IMR-90 (cell line): ENCODE results near the gene TM4SF1. TPM values are rescaled to one million over a fixed set of nuclear protein-coding genes. Genes with fewer than 3 reads are reported as not detected.

Experiments used
- ATAC-seq: fragments of 200-7000 bp; cut with Tn5 transposase; 2 replicates; pipeline ENCODE4 v1.9.1; 2020; ENCODE audit warnings: low read depth, mild to moderate bottlenecking, moderate library complexity
- BruUV-seq: library from RNA; stranded (reverse); fragments of 400-500 nt; replicated peaks from 2 replicates; lab custom pipeline; 2021; lab: Mats Ljungman, UMichigan
- CTCF ChIA-PET: fragments of 300-600 bp; formaldehyde crosslinking; extraction: SDS; loops from one replicate; lab custom pipeline; 2021; ENCODE audit warnings: antibody characterized with exemption; lab: Yijun Ruan, JAX
- POLR2A ChIA-PET: fragments of 300-600 bp; sonication (Branson Sonifier 250); formaldehyde crosslinking; loops from one replicate; lab custom pipeline; 2022; ENCODE audit warnings: antibody characterized with exemption; ENCODE audit not compliant: unreplicated experiment; lab: Charles Lee
- DNase-seq: peaks from one replicate; pipeline ENCODE4 v3.0.0; 2013
- H2AFZ ChIP-seq: replicated peaks from 2 replicates; pipeline ENCODE3; 2013; ENCODE audit warnings: low read length, mild to moderate bottlenecking; ENCODE audit not compliant: poor library complexity
- H2AK5ac ChIP-seq: 2 replicates; pipeline ENCODE4 v1.6.1; 2013; ENCODE audit warnings: low read depth, low read length, inconsistent platforms
- H2AK9ac ChIP-seq: replicated peaks from 2 replicates; pipeline ENCODE3; 2013; ENCODE audit warnings: mild to moderate bottlenecking, low read depth, low read length, moderate library complexity; ENCODE audit not compliant: poor library complexity
- H2BK120ac ChIP-seq: 2 replicates; pipeline ENCODE4 v1.6.1; 2013; ENCODE audit warnings: low read depth, low read length, inconsistent platforms
- H2BK15ac ChIP-seq: 3 replicates; pipeline ENCODE4 v1.6.1; 2013; ENCODE audit warnings: low read depth, low read length, inconsistent platforms
- H2BK20ac ChIP-seq: 2 replicates; pipeline ENCODE4 v1.6.1; 2013; ENCODE audit warnings: low read depth, mild to moderate bottlenecking, inconsistent platforms, low read length, moderate library complexity
- H2BK5ac ChIP-seq: 2 replicates; pipeline ENCODE4 v1.6.1; 2013; ENCODE audit warnings: mild to moderate bottlenecking, low read depth, low read length, inconsistent platforms; ENCODE audit not compliant: poor library complexity, severe bottlenecking
- H3K14ac ChIP-seq: replicated peaks from 2 replicates; pipeline ENCODE4 v1.6.1; 2013; ENCODE audit warnings: low read depth, low read length, inconsistent platforms
- H3K18ac ChIP-seq: 2 replicates; pipeline ENCODE4 v1.6.1; 2013; ENCODE audit warnings: low read depth, low read length, control low read depth
- H3K23ac ChIP-seq: 2 replicates; pipeline ENCODE4 v1.6.1; 2013; ENCODE audit warnings: low read depth, low read length, inconsistent platforms
- H3K27ac ChIP-seq: 2 replicates; pipeline ENCODE4 v1.5.1; 2013; ENCODE audit warnings: mild to moderate bottlenecking, control low read depth, low read length; ENCODE audit not compliant: insufficient read depth
- H3K27me3 ChIP-seq: 2 replicates; pipeline ENCODE4 v1.6.1; 2013; ENCODE audit warnings: low read length; ENCODE audit not compliant: control insufficient read depth, insufficient read depth
- H3K36me3 ChIP-seq: 2 replicates; pipeline ENCODE4 v1.6.1; 2013; ENCODE audit warnings: low read length, mixed read lengths; ENCODE audit not compliant: control insufficient read depth, insufficient read depth
- H3K4ac ChIP-seq: 2 replicates; pipeline ENCODE4 v1.6.1; 2013; ENCODE audit warnings: low read depth, low read length, inconsistent platforms
- H3K4me1 ChIP-seq: 2 replicates; pipeline ENCODE4 v1.6.1; 2013; ENCODE audit warnings: low read length, mixed read lengths; ENCODE audit not compliant: control insufficient read depth, insufficient read depth
- H3K4me2 ChIP-seq: 2 replicates; pipeline ENCODE4 v1.6.1; 2013; ENCODE audit warnings: low read depth, mild to moderate bottlenecking, control low read depth, low read length, moderate library complexity
- H3K4me3 ChIP-seq: 2 replicates; pipeline ENCODE4 v1.5.1; 2013; ENCODE audit warnings: low read depth, mild to moderate bottlenecking, control low read depth, low read length, moderate library complexity; ENCODE audit not compliant: insufficient read depth
- H3K56ac ChIP-seq: 2 replicates; pipeline ENCODE4 v1.6.1; 2013; ENCODE audit warnings: low read length, inconsistent platforms; ENCODE audit not compliant: insufficient read depth; ENCODE audit errors: extremely low read depth
- H3K79me1 ChIP-seq, 2 experiments: 2 replicates each; pipeline ENCODE4 v1.6.1; 2013; ENCODE audit warnings: low read length in 2 of 2, inconsistent platforms in 1 of 2, low read depth in 1 of 2
- H3K9ac ChIP-seq: 2 replicates; pipeline ENCODE4 v1.6.1; 2013; ENCODE audit warnings: low read depth, low read length, control low read depth
- H3K9me1 ChIP-seq: 2 replicates; pipeline ENCODE4 v1.6.1; 2013; ENCODE audit warnings: low read length, inconsistent platforms; ENCODE audit not compliant: insufficient read depth
- H3K9me3 ChIP-seq: 2 replicates; pipeline ENCODE4 v1.6.1; 2013; ENCODE audit warnings: low read length; ENCODE audit not compliant: control insufficient read depth, insufficient read depth
- H4K20me1 ChIP-seq: 2 replicates; pipeline ENCODE4 v1.6.1; 2013; ENCODE audit warnings: low read length, inconsistent platforms; ENCODE audit not compliant: insufficient read depth
- H4K5ac ChIP-seq: 2 replicates; pipeline ENCODE4 v1.6.1; 2013; ENCODE audit warnings: mild to moderate bottlenecking, low read depth, low read length, control low read depth
- H4K8ac ChIP-seq, 2 experiments: 2 replicates each; pipeline ENCODE4 v1.6.1; 2013; ENCODE audit warnings: low read depth in 2 of 2, low read length in 2 of 2, control low read depth in 1 of 2, inconsistent platforms in 1 of 2
- H4K91ac ChIP-seq: 2 replicates; pipeline ENCODE4 v1.6.1; 2013; ENCODE audit warnings: low read depth, low read length, inconsistent platforms; ENCODE audit not compliant: insufficient read depth
- BHLHE40 ChIP-seq: fragments of 150-350 bp; IDR thresholded peaks from 2 replicates; pipeline ENCODE4 v1.6.1; 2016; ENCODE audit warnings: mild to moderate bottlenecking, low read depth, low read length
- CEBPB ChIP-seq: IDR thresholded peaks from 2 replicates; pipeline ENCODE4 v1.6.1; 2012; ENCODE audit warnings: low read depth, low read length, improper control_type of control experiment
- CHD1 ChIP-seq: IDR thresholded peaks from 2 replicates; pipeline ENCODE4 v1.6.1; 2012; ENCODE audit warnings: low read depth, low read length, improper control_type of control experiment
- FOS ChIP-seq: fragments of 150-350 bp; IDR thresholded peaks from 2 replicates; pipeline ENCODE4 v1.6.1; 2016; ENCODE audit warnings: low read depth, low read length
- MAFK ChIP-seq: IDR thresholded peaks from 2 replicates; pipeline ENCODE4 v1.6.1; 2012; ENCODE audit warnings: low read depth, low read length, improper control_type of control experiment
- MAZ ChIP-seq: IDR thresholded peaks from 2 replicates; pipeline ENCODE4 v1.6.1; 2012; ENCODE audit warnings: low read depth, mild to moderate bottlenecking, low read length, improper control_type of control experiment, moderate library complexity, borderline replicate concordance
- MXI1 ChIP-seq: IDR thresholded peaks from 2 replicates; pipeline ENCODE4 v1.6.1; 2012; ENCODE audit warnings: low read depth, mild to moderate bottlenecking, low read length, moderate library complexity, borderline replicate concordance
- NFE2L2 ChIP-seq: fragments of 150-350 bp; IDR thresholded peaks from 2 replicates; pipeline ENCODE4 v1.6.1; 2016; ENCODE audit warnings: low read depth, mild to moderate bottlenecking, low read length
- POLR2A ChIP-seq: IDR thresholded peaks from 2 replicates; pipeline ENCODE4 v1.6.1; 2012; ENCODE audit warnings: mild to moderate bottlenecking, low read depth, low read length
- RAD21 ChIP-seq: IDR thresholded peaks from 2 replicates; pipeline ENCODE4 v1.6.1; 2012; ENCODE audit warnings: low read length, improper control_type of control experiment
- RFX5 ChIP-seq: IDR thresholded peaks from 2 replicates; pipeline ENCODE4 v1.8.0; 2012; ENCODE audit warnings: low read depth, mild to moderate bottlenecking, low read length, moderate library complexity
- SMC3 ChIP-seq: fragments of 150-350 bp; IDR thresholded peaks from 2 replicates; pipeline ENCODE4 v1.6.1; 2016; ENCODE audit warnings: low read depth, mild to moderate bottlenecking, antibody characterized with exemption, low read length, moderate library complexity
- WGBS, 2 experiments: methylation state at CpG; one replicate each; pipeline versions ENCODE4 v1.1.5 to v1.1.7; 2013; ENCODE audit warnings: missing lambda C conversion rate in 2 of 2; ENCODE audit not compliant: insufficient read length in 1 of 2; ENCODE audit errors: extremely low coverage in 2 of 2; 5-methylcytosine and 5-hydroxymethylcytosine counted together
- dilution Hi-C: fragments of 300-500 bp; cut with HindIII; formaldehyde crosslinking; loops from one replicate; pipeline ENCODE4 v1.14.3; 2018; ENCODE audit warnings: low sequenced_read_pairs; ENCODE audit not compliant: unreplicated experiment
- in situ Hi-C: fragments of 300-500 bp; cut with MboI; formaldehyde crosslinking; loops from 3 replicates; pipeline ENCODE4 v1.14.3; 2019; ENCODE audit warnings: low sequenced_read_pairs, inconsistent platforms, mixed read lengths
- intact Hi-C: fragments of 100-400 bp; cut with micrococcal nuclease; formaldehyde crosslinking; loops from 2 replicates; pipeline ENCODE4 v1.10.0; 2022
- polyA plus RNA-seq, 3 experiments: library from polyadenylated mRNA; depleted of rRNA; stranded (reverse); fragments of >200 nt; gene quantifications; 2 replicates each; pipeline ENCODE4 v1.2.3, GENCODE V29; 2012; ENCODE audit warnings: low replicate concordance in 1 of 3
- total RNA-seq: library from RNA; depleted of rRNA; stranded (reverse); fragments of >200 nt; gene quantifications from 2 replicates; pipeline ENCODE4 v1.2.3, GENCODE V29; 2012
- TF ChIP-seq, protein P1 (sequence below): fragments of 150-350 bp; IDR thresholded peaks from 2 replicates; pipeline ENCODE4 v1.6.1; 2017; ENCODE audit warnings: mild to moderate bottlenecking, antibody characterized with exemption, low read length, low read depth
- TF ChIP-seq, protein P2 (sequence below): conservative IDR thresholded peaks from 2 replicates; pipeline ENCODE4 v1.5.1; 2012; ENCODE audit warnings: mild to moderate bottlenecking, low read depth, low read length, improper control_type of control experiment
- TF ChIP-seq, protein P3 (sequence below): fragments of 150-350 bp; IDR thresholded peaks from 2 replicates; pipeline ENCODE4 v1.6.1; 2016; ENCODE audit warnings: low read depth, mild to moderate bottlenecking, low read length, moderate library complexity, borderline replicate concordance

TM4SF1 gene
- total and polyA plus RNA-seq, 2 of the 4 experiments (the other 2 are of a cell fraction): 232 to 302 TPM

DNA sequence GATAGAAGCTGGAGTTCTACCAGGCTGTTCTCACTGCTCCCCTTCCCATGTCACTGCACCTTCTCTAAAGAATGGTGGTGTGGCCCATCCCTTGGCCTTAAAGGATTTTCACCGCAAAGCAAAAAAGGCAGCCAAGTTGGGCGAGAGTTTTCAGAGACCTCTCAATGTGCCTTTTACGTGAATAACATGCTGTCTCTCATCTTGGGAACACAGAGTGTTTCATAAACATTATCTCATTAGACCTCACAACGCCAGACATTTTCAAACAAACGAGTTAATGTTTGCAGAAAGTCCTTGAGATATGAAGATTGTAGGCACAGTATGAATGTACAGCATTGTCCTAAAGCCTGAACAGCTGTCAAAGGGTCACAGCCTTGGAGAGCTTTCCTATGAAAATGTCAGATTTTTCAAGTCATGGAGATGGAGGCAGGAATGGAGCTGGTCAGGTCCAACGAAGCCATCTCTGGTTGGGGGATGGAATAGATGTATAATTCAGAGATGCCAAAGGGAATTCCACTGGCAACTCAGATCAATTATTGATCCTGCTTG lies 21.3 kb downstream of the TM4SF1 start:
- H3K56ac ChIP-seq: no peak overlapping the region
- POLR2A ChIA-PET: no interaction called here
- TF ChIP-seq POLR2A: no peak
- TF ChIP-seq MXI1: no peak
- TF ChIP-seq MAFK: no peak
- TF ChIP-seq RFX5: no peak
- TF ChIP-seq SMC3: no peak
- TF ChIP-seq, protein P1, sequence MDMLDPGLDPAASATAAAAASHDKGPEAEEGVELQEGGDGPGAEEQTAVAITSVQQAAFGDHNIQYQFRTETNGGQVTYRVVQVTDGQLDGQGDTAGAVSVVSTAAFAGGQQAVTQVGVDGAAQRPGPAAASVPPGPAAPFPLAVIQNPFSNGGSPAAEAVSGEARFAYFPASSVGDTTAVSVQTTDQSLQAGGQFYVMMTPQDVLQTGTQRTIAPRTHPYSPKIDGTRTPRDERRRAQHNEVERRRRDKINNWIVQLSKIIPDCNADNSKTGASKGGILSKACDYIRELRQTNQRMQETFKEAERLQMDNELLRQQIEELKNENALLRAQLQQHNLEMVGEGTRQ: no peak
- no peak for TF ChIP-seq BHLHE40
- TF ChIP-seq CHD1: no peak
- TF ChIP-seq RAD21: no peak
- TF ChIP-seq, protein P2, sequence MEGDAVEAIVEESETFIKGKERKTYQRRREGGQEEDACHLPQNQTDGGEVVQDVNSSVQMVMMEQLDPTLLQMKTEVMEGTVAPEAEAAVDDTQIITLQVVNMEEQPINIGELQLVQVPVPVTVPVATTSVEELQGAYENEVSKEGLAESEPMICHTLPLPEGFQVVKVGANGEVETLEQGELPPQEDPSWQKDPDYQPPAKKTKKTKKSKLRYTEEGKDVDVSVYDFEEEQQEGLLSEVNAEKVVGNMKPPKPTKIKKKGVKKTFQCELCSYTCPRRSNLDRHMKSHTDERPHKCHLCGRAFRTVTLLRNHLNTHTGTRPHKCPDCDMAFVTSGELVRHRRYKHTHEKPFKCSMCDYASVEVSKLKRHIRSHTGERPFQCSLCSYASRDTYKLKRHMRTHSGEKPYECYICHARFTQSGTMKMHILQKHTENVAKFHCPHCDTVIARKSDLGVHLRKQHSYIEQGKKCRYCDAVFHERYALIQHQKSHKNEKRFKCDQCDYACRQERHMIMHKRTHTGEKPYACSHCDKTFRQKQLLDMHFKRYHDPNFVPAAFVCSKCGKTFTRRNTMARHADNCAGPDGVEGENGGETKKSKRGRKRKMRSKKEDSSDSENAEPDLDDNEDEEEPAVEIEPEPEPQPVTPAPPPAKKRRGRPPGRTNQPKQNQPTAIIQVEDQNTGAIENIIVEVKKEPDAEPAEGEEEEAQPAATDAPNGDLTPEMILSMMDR: no peak
- TF ChIP-seq NFE2L2: no peak
- TF ChIP-seq MAZ: no peak
- no peak for TF ChIP-seq CEBPB
- TF ChIP-seq, protein P3, sequence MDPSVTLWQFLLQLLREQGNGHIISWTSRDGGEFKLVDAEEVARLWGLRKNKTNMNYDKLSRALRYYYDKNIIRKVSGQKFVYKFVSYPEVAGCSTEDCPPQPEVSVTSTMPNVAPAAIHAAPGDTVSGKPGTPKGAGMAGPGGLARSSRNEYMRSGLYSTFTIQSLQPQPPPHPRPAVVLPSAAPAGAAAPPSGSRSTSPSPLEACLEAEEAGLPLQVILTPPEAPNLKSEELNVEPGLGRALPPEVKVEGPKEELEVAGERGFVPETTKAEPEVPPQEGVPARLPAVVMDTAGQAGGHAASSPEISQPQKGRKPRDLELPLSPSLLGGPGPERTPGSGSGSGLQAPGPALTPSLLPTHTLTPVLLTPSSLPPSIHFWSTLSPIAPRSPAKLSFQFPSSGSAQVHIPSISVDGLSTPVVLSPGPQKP: no peak
- no peak for TF ChIP-seq FOS

More for the DNA sequence above, 21.3 kb downstream of the TM4SF1 start:
- H2AFZ ChIP-seq: no peak overlapping the region
- H2BK120ac ChIP-seq: peak overlapping the region; percentile 59; the same call in 1 of the 2 replicates
- ATAC-seq: no peak; the same call in 1 of the 2 replicates
- peak overlapping the region; percentile 63; the same call in 1 of the 2 replicates for H3K14ac ChIP-seq
- H3K9me3 ChIP-seq: no peaks in the 10 kb centered on the region
- no peaks in the 10 kb centered on the region for H3K79me1 ChIP-seq
- WGBS, 2 experiments: 13% methylated on average over 1 of the region's 6 CpGs; no CpG with 5 or more reads in 1 of the 2 experiments
- peak overlapping the region; percentile 9; the same call in 1 of the 3 replicates for H2BK15ac ChIP-seq
- dilution Hi-C loops (no loop called here), in situ Hi-C loops (no loop called here), intact Hi-C loops (no loop called here)
- H4K91ac ChIP-seq: no peak overlapping the region; the same call in 1 of the 2 replicates
- peaks cover 8% of the 10 kb centered on the region for H3K4me1 ChIP-seq
- H4K20me1 ChIP-seq: no peaks in the 10 kb centered on the region
- peak overlapping the region; percentile 53; the same call in 1 of the 2 replicates for H3K23ac ChIP-seq
- no peak overlapping the region for H3K9ac ChIP-seq
- BruUV-seq: no TSS peak
- DNase-seq: no peak
- 0 out of 2 replicates have a peak overlapping the region, but pooled peaks have one; percentile 22 for H3K27ac ChIP-seq
- peak overlapping the region; percentile 11; the same call in 1 of the 2 replicates for H2AK5ac ChIP-seq
- no peak overlapping the region for H2BK5ac ChIP-seq
- peak overlapping the region; percentile 34; the same call in 1 of the 2 replicates for H2BK20ac ChIP-seq
- H3K4ac ChIP-seq: 0 out of 2 replicates have a peak overlapping the region, but pooled peaks have one; percentile 22
- H3K36me3 ChIP-seq: no peaks in the 10 kb centered on the region
- H3K4me2 ChIP-seq: no peak overlapping the region
- CTCF ChIA-PET: interaction anchor here (1.3 kb wide), 1 partner anchor 16 kb away, joined by 3 read pairs; no protein-coding TSS in a partner anchor
- no peaks in the 10 kb centered on the region for H3K27me3 ChIP-seq
- no peak overlapping the region; the same call in 1 of the 2 replicates for H3K18ac ChIP-seq
- no peak overlapping the region for H2AK9ac ChIP-seq
- 0 out of 2 replicates have a peak, but pooled peaks cover 3% of the 10 kb centered on the region for H3K9me1 ChIP-seq
- H3K4me3 ChIP-seq: no peak overlapping the region
- H4K5ac ChIP-seq: no peak overlapping the region
- H4K8ac ChIP-seq: no peak overlapping the region
